WERI-Rb-1 (cell line): ENCODE data around the gene GTF3C1.
"Not testable (repeated sequence)": the region's sequence is repeated elsewhere in the genome, so short reads cannot be mapped to it uniquely, and the experiment has no call there.

ENCODE experiments used
- DNase-seq: peaks from one replicate; pipeline ENCODE4 v3.0.0-alpha.2; 2020
- H3K27ac ChIP-seq: fragments of 250-450 bp; sonication (Bioruptor Pico); 2 replicates; pipeline ENCODE4 v1.5.1; 2020; ENCODE audit warnings: mild to moderate bottlenecking, moderate library complexity
- H3K27me3 ChIP-seq: fragments of 250-450 bp; sonication (Bioruptor Pico); 2 replicates; pipeline ENCODE4 v1.5.1; 2021; ENCODE audit warnings: mild to moderate bottlenecking, low read depth, moderate library complexity; ENCODE audit not compliant: insufficient read depth, severe bottlenecking
- H3K36me3 ChIP-seq: fragments of 250-450 bp; sonication (Bioruptor Pico); 2 replicates; pipeline ENCODE4 v1.5.1; 2020; ENCODE audit warnings: mild to moderate bottlenecking, moderate library complexity
- H3K4me3 ChIP-seq: 2 replicates; pipeline ENCODE4 v1.5.1; 2011; ENCODE audit warnings: low read depth, mild to moderate bottlenecking, control low read depth, low read length
- H3K9me3 ChIP-seq: fragments of 250-450 bp; sonication (Bioruptor Pico); 2 replicates; pipeline ENCODE4 v1.5.1; 2021; ENCODE audit warnings: mild to moderate bottlenecking, moderate library complexity; ENCODE audit not compliant: severe bottlenecking
- CTCF ChIP-seq: IDR thresholded peaks from 2 replicates; pipeline ENCODE4 v1.5.1; 2011; ENCODE audit warnings: low read depth, mild to moderate bottlenecking, control low read depth, inconsistent platforms, low read length

The GTF3C1 gene

GRCh38 chr16:27436065-27436464, 113.6 kb downstream of the GTF3C1 start:
- no peak for TF ChIP-seq CTCF
- no peaks in the 10 kb centered on the region for H3K36me3 ChIP-seq
- H3K9me3 ChIP-seq: no peaks in the 10 kb centered on the region
- no peak for DNase-seq
- H3K27me3 ChIP-seq: no peaks in the 10 kb centered on the region
- H3K4me3 ChIP-seq: no peak overlapping the region
- H3K27ac ChIP-seq: no peak overlapping the region

GRCh38 chr16:27435146-27435545, 114.6 kb downstream of the GTF3C1 start:
- H3K27me3 ChIP-seq, H3K9me3 ChIP-seq, H3K36me3 ChIP-seq, H3K4me3 ChIP-seq, H3K27ac ChIP-seq, DNase-seq: not testable (repeated sequence)

- H3K36me3 ChIP-seq: no peaks in the 10 kb centered on the region
- no peaks in the 10 kb centered on the region for H3K27me3 ChIP-seq
- H3K4me3 ChIP-seq: no peak overlapping the region
- DNase-seq: no peak
- H3K9me3 ChIP-seq: no peaks in the 10 kb centered on the region
- no peak overlapping the region for H3K27ac ChIP-seq
- no peak for TF ChIP-seq CTCF
Observed at GRCh38 chr16:27434141-27435051, 115.3 kb downstream of the GTF3C1 start.

- no peak overlapping the region for H3K4me3 ChIP-seq
- H3K27ac ChIP-seq: no peak overlapping the region
- H3K36me3 ChIP-seq: no peaks in the 10 kb centered on the region
- DNase-seq: no peak
- H3K9me3 ChIP-seq: no peaks in the 10 kb centered on the region
- no peaks in the 10 kb centered on the region for H3K27me3 ChIP-seq
- TF ChIP-seq CTCF: no peak
Observed at GRCh38 chr16:27433636-27434035, 116.1 kb downstream of the GTF3C1 start.

- DNase-seq, H3K4me3 ChIP-seq, H3K9me3 ChIP-seq, H3K27me3 ChIP-seq, H3K27ac ChIP-seq, H3K36me3 ChIP-seq: not testable (repeated sequence)
Observed at GRCh38 chr16:27433191-27433590, 116.5 kb downstream of the GTF3C1 start.

- no peaks in the 10 kb centered on the region for H3K27me3 ChIP-seq
- H3K27ac ChIP-seq: no peak overlapping the region
- H3K36me3 ChIP-seq: no peaks in the 10 kb centered on the region
- no peak for TF ChIP-seq CTCF
- no peak overlapping the region for H3K4me3 ChIP-seq
- no peaks in the 10 kb centered on the region for H3K9me3 ChIP-seq
- no peak for DNase-seq
Observed at GRCh38 chr16:27432558-27432957, 117.2 kb downstream of the GTF3C1 start.
